RCC 7860 (cell line): ENCODE results near the gene PNPLA7.
"Not testable (repeated sequence)": the region's sequence is repeated elsewhere in the genome, so short reads cannot be mapped to it uniquely, and the experiment has no call there.

Experiments used
- DNase-seq: peaks from one replicate; pipeline ENCODE4 v3.0.0-alpha.2; 2015; ENCODE audit warnings: low spot score
- FAIRE-seq: peaks from 2 replicates; lab custom pipeline; 2012; peaks lifted over from hg19 to GRCh38; lab: Jason Lieb, UNC

PNPLA7 gene

DNA sequence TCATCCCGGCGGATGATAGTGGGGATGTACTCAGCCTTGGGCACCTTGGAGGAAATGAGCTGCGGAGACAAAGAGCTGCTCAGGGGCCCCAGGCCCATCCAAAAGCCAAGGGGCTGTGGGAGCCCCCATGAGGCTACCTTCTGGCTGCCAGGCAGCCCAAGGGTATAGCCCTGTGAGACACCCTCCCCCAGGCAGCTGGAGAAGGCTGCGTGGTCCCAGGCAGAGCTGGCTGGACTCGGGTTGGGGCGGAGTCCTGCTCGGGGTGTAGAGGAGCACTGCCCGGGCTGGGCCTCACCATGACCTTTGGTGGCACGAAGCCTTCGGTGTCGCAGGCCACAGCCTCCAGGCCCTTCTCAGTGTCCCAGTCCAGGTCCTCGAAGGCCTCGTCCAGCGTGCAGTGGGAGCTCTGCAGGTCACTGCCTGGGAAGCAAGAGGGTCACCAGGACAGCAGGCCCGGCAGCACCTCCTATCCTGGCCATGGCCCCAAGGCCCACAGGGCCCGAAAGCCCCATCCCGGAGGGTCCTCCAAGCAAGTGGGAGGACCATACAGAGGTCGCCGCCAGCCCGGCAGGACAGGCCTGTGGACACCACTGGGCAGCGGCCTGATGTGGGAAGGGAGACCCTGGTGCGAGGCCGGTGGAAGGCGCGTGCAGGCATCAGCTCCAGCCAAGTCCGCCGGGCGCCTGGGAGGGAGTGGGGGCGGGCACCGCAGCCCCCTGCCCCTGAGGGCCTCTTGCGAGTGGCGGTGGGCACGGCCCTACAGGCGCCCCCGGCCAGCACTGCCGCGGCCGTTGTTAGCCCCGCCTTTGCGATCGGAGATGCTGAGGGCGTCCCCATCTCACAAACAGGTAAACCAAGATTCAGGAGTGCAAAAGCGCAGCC is 97.2 kb downstream of the PNPLA7 start:
- FAIRE-seq = no peak
- no peak for DNase-seq

DNA sequence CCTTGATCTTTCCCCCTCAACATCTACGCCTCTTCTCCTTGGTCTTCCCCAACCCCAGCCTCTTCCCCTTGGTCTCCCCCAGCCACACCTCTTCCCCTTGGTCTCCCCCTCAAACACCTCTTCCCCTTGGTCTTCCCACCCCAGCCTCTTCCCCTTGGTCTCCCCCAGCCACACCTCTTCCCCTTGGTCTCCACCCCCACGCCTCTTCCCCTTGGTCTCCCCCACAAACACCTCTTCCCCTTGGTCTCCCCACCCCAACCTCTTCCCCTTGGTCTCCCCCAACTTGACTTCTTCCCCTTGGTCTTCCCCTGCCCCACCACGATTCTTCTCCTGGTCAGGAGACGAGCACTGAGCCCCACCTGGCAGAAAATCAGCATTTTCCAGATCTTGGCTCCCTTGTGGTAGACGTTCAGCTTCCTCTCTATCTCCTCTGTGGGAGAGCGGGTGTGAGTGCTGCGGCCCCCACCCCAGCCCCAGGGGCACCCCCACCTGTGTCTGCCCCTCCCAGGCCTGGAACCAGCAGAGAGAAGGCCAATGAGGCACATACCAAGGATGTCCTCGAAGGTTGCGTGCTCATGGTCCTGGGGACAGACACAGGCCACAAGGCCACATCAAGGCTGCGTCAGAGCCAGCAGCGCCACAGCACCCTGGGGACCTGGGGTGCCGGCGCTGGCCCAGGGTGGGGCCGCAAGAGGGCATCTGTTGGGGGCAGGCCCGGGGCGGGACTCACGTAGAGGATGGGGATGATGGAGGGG is 98.0 kb downstream of the PNPLA7 start:
- FAIRE-seq (no peak), DNase-seq (no peak)

DNA sequence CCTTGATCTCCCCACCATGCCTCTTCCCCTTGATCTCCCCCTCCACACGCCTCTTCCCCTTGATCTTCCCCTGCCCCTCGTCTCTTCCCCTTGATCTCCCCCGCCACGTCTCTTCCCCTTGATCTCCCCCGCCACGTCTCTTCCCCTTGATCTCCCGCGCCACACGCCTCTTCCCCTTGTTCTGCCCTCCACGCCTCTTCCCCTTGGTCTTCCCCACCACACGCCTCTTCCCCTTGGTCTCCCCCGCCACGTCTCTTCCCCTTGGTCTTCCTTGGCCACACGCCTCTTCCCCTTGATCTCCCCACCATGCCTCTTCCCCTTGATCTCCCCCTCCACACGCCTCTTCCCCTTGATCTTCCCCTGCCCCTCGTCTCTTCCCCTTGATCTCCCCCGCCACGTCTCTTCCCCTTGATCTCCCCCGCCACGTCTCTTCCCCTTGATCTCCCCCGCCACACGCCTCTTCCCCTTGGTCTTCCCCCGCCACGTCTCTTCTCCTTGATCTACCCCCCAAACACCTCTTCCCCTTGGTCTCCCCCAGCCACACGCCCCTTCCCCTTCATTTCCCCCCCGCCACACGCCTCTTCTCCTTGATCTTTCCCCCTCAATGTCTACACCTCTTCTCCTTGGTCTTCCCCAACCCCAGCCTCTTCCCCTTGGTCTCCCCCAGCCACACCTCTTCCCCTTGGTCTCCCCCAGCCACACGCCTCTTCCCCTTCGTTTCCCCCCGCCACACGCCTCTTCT is 98.8 kb downstream of the PNPLA7 start:
- not testable (repeated sequence) for DNase-seq, FAIRE-seq

DNA sequence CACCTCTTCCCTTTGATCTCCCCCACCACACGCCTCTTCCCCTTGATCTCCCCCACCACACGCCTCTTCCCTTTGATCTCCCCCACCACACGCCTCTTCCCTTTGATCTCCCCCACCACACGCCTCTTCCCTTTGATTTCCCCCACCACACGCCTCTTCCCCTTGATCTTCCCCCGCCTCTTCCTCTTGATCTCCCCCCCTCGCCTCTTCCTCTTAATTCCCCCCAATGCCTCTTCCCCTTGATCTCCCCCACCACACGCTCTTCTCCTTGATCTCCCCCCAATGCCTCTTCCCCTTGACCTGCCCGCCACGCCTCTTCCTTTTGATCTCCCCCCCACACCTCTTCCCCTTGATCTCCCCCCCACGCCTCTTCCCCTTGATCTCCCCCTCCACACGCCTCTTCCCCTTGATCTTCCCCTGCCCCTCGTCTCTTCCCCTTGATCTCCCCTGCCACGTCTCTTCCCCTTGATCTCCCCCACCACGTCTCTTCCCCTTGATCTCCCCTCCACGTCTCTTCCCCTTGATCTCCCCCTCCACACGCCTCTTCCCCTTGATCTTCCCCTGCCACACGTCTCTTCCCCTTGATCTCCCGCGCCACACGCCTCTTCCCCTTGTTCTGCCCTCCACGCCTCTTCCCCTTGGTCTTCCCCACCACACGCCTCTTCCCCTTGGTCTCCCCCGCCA is 99.5 kb downstream of the PNPLA7 start:
- DNase-seq, FAIRE-seq: not testable (repeated sequence)

DNA sequence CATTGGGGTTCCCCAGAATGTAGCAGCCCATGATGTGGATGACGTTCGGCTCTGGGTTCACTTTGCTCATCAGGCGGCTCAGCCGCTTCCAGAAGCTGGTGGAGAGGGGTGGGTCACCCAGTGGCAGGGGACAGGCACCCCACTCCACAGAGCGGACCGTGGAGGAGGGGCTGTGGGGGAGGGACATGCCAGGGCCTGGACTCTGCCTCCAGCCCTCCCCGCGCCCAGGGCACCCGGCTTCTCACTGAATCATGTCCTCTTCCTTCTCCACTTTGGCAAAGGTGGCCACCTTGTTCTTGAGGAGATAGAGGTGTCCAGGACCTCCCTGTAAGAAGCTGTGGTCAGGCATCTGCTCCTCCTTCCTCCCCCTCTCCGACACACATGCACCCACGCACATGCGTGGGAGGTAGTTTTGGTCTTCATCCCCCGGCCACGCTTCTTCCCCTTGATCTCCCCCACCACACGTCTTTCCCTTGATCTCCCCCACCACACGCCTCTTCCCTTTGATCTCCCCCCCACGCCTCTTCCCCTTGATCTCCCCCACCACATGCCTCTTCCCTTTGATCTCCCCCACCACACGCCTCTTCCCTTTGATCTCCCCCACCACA is 100.2 kb downstream of the PNPLA7 start:
- FAIRE-seq (no peak), DNase-seq (no peak)

DNA sequence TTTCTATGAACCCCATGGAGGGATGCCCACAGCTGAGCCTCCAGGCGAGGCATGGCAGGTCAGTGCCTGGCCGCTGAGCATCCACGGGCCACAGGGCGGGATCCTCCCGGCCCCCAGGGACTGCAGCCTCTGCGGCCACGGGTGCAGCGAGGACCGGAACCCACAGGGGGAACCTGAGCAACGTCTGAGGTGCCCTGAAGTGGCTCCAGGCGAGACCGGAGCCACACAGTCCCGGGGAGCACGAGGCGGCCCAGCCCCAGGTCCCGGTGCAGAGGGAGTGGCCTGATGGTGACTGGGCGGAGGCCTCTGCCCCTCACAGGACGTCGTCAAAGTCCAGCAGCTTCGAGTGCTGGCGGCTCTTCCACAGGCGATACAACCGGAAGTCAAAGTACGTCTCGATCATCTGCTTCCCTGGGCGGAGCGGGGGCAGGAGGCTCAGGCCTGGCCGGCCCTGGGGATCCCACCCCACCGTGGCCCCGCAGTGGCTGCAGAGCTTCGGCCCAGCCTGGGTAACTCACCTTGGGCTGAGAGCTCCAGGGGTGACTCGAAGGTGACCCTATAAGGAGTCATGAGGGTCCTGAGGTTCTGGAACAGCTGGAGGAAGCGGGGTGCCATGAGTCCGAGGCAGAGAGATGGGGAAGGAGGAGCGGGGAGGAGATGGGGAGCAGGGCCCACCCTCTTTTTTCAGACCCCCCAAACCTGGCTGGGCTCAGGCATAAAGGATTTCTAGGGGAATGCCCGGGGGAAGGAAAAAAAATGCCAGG is 100.9 kb downstream of the PNPLA7 start:
- DNase-seq (no peak), FAIRE-seq (no peak)

DNA sequence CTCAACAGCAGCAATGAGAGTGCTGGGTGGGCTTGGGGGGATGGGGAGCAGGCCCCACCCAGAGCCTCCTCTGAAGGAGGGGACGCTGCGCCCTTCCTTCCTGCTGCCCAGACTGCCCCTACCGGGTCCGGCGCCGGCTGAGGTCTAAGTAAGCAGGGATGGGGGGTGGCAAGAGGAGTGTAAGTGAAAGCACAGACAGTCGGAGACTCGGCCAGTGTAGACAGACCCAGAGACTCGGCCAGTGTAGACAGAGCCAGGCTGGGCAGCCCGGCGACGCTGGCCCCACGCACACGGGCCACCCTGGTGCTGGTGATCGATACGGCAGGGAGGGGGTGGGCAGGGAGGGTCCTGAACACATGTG is 101.6 kb downstream of the PNPLA7 start:
- DNase-seq (no peak), FAIRE-seq (no peak)

DNA sequence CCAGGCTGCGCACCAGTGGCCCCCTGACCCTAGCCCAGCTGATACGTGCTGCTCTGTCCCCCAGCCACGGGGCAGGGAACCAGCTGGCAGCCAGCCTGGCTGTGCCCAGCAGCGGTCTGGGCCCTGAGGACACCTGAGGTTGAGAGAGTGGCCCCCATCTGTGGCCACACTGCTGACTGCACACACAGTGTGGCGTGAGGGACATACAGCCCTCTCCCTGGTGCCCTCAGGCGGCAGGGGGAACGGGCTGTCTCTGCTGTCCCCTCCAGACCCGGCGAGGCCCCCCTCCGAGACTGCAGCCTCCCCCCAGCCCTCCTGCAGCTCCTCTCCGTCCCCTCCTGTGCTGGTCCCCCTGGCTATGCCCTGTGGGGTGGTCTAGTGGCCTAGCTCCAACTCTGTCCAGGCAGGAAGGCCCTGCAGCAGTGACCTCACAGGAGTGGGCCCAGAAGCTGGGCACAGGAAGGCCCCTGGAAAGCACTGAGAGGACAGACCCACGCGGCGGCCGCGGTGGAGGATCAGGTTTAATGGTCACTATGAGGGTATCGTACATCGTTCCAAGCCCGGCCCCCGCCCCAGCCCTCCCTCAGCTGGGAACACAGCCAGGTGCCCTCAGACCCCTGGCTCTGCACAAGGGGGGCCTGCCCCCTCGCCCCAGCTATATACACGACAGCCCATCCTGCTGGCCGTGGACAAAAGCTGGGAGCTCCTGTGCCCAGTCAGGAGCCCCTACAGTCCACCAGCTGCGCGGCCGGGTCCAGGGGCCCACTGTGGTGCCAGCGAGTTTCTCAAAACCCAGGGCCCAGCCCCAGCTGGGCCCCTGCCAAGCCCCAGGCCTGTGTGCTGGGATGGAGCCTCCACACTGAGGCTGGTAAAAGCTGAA is 102.2 kb downstream of the PNPLA7 start:
- DNase-seq = no peak

DNA sequence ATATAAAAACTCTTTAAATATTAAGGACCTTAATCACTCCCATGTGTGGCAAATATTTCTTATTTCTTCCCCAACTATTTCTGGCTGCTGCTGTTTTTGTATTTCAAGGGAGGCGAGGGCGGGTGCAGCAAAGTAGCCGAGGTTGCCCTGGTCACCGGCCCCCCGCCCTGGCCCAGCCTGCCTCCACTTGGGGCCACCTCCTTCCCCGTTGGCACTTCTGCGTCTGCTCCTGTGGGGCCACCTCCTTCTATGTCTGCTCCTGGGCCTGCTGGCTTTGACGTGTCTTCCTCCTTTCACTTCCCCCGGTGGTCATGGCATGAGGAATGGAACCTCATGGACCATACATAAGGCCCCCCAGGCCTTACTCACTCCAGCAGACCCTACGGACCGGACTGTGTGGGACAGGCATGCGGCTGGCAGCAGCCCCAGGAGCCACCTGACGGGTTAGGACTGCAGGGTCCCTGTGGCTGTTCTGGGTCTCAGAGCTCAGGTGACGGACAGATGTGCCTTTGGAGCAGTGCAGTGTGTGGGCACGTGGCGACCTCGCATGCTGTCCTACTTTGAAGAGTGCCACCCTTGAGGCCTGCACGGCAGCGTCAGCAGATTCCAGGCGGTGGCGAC is 103.2 kb downstream of the PNPLA7 start:
- DNase-seq (no peak), FAIRE-seq (no peak)

More for the DNA sequence above, 102.2 kb downstream of the PNPLA7 start:
- FAIRE-seq = no peak

DNA sequence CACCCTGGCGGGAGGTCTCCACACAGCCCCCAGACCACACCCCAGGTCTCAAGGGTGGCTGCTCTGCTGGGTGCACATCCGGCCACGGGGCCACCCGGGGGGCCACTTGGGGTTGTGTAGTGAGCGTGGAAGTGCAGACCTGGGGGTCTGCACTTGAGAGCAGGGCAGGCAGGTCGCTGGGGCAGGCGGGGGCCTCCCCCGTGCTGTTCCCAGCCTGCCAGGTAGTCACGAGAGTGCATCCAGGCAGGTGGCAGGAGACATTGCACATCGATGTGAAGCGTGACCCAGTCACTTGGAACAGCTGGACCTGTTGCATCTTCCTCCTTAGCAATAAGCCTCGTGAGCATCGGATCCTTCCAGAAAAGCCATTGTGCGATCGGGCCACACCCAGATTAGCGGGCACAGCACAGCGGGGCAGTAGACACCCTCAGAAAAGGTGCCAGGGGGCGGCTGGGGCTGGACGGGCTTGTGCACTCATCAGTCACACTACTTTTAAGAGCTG is 104.2 kb downstream of the PNPLA7 start:
- FAIRE-seq (no peak), DNase-seq (no peak)

DNA sequence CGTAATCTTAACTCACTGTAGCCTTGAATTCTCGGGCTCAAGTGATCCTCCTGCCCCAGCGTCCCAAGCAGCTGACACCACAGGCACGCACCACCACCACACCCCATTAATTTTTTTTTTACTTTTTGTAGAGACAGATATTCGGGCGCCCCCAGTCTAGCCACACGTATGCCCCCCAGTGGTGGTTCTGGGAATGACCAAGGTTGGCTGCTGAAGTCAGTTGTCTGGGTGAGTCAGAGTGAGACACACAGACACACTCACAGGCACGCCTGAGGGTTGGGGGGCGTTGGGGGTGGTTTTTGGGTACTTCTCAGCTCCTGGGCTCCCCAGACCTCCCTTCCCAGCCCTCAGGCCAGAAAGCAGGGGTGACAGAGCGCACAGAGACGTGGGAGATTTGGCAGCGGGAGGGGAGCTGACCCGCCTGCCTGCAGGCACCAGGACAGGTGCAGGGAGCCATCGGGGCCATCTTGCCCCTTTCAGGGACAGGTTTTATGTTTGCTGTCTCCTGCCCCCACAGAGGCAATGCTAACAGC is 104.9 kb downstream of the PNPLA7 start:
- peak; percentile 26 for FAIRE-seq

DNA sequence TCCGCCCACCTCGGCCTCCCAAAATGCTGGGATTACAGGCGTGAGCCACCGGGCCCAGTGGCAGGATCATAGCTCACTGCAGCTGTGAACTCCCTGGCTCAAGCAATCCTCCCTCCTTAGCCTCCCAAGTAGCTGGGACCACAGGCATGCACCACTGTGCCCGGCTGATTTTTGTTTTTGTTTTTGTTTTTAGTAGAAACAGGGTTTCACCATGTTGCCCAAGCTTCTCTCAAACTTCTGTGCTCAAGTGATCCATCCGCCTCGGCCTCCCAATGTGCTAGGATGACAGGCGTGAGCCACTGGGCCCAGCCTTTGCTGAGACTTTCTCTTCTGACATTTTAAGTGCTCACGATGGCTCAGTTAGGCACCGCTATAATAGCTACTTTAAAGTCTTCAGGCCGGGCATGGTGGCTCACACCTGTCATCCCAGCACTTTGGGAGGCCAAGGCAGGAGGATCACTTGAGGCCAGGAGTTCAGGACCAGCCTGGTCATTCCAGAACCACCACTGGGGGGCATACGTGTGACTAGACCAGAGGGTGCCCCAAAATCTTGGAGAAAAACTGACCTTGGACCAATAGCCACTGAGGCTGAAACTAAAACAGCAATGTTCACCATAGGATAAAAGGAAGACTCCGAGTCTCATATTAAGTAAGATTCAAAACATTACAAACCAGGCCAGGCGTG is 106.0 kb downstream of the PNPLA7 start:
- FAIRE-seq = no peak
- no peak for DNase-seq

More for the DNA sequence above, 104.9 kb downstream of the PNPLA7 start:
- peak; percentile 56 for DNase-seq

DNA sequence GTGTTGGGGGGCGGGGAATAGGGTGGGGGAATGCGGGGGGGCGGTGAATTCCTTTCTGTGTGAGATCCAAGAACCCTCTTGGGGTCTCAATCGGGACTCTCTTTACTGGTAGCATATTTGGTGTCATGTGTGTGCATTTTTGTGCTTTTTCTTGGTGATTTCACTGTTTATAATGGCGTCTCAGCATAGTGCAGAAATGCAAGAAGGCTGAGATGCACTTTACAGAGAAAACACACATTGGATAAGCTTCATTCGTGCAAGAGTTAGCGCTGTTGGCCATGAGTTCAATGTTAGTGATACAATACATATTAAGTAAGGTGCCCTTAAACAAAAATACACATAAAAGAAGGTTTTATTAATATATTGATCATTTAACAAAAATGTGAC is 108.3 kb downstream of the PNPLA7 start:
- no peak for FAIRE-seq
- no peak for DNase-seq

DNA sequence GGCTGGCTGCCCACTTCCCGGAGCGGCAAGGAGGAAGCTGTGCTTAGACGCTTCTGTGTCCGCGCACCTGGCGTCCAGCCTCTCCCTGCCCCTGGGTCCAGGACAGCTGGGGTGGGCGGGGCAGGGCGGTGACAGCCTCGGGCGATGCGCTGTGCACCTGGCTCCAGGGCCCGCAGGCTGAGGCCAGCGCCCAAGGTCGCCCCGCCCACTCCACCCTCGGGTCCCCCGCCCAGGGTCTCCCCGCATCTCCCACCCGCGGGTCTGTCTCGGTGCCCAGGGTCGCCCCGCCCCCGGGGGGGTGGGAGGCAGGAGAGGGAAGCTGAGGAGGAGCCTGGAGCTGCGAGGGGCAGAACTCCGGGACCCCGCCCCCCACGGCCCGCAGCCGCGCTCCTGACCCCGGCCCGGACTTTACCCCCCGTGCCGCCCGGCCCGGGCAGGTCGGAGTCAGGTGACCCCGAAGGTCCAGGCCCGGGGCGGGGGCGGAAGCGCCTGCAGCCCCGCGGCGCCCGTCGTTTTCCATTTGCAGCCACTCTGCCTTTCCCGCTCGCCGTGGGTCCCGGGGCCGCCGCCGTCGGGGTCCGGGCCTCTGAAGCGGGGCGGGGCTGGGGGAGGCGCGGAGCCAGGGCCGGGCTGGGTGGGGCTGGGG is 108.8 kb downstream of the PNPLA7 start, which contains the start of gene ENTPD8:
Gene ENTPD8 (minus strand): TSS at position 69 of the 646 bp plus-strand sequence. CDS start 3,072 bp downstream, outside the sequence.
- FAIRE-seq (no peak), DNase-seq (no peak)

DNA sequence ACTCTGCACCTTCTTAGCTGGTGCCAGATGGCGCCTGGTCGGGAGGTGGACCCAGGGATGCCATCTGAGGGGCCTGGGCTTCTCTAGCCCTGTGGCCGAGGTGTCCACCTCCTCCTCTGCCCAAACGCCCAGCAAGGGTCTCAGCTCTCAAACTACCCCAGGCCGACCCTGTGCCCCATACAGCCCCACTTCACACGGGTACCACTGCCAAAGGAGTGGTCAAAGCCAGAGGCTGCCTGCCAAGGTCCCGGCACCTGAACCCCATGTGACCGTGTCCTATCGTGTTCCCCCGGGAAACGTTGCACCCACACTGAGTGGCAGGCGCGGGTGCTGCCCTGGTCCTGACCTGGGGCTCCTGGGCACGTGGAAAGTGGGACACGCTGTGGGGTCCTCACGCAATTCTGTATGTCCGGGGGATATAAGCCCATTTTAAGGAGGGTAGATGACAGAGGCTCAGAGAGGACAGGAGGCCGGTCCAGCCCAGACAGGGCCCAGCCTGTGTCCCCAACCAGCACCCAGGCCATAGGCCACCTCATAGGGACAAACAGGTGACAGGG is 111.0 kb downstream of the PNPLA7 start:
- no peak for FAIRE-seq
- no peak for DNase-seq

DNA sequence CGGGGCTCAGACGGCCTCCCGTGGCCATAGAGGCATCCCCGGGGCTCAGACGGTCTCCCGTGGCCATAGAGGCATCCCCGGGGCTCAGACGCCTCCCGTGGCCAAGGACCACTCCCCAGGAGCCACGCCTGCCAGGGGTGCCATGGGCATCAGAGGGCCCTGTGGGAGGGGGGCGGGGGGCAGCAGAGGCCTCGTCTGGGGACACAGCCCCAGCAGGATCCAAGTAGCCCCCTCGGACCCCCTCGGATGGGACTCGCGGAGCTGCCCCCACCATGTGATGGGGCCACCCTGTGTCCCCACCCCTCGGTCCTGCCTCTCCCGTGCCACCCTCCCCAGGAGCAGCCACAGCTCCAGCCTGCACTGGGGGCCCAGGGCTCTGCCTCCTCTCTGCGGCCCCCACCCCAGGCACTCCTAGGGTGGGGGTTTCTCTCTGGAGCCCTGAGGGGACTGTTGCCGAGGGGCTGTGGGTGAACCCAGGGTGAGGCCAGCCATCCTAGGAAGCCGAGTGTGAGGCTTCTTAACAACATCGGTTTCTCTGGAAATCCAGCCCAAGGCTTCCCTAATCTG is 111.5 kb downstream of the PNPLA7 start:
- FAIRE-seq (no peak), DNase-seq (no peak)
